Activated naive CD8-positive, alpha-beta T cell treated with anti-CD3 and anti-CD28 coated beads for 36 hours (primary cell): Measurements from ENCODE around the gene SYCP1. TPM values are rescaled to one million over a fixed set of nuclear protein-coding genes. Genes with fewer than 3 reads are reported as not detected.
"Not testable (repeated sequence)": the region's sequence is repeated elsewhere in the genome, so short reads cannot be mapped to it uniquely, and the experiment has no call there.

ENCODE experiments used
- DNase-seq: peaks from one replicate; pipeline ENCODE4 v3.0.0; 2021
- H3K27ac Mint-ChIP-seq: one replicate; pipeline ENCODE4 v1.8.0; 2022; ENCODE audit warnings: mild to moderate bottlenecking, moderate library complexity, mixed read lengths
- H3K27me3 Mint-ChIP-seq: one replicate; pipeline ENCODE4 v1.8.0; 2022; ENCODE audit warnings: mild to moderate bottlenecking, mixed read lengths
- H3K36me3 Mint-ChIP-seq: one replicate; pipeline ENCODE4 v1.8.0; 2021; ENCODE audit warnings: mild to moderate bottlenecking, mixed read lengths
- H3K4me1 Mint-ChIP-seq: one replicate; pipeline ENCODE4 v1.8.0; 2021; ENCODE audit warnings: mixed read lengths
- H3K4me3 Mint-ChIP-seq: one replicate; pipeline ENCODE4 v1.8.0; 2022; ENCODE audit warnings: mild to moderate bottlenecking, moderate library complexity, mixed read lengths
- H3K9me3 Mint-ChIP-seq: one replicate; pipeline ENCODE4 v1.8.0; 2022; ENCODE audit warnings: mixed read lengths
- total RNA-seq, 2 experiments: library from RNA; stranded (reverse); gene quantifications; one replicate each; pipeline ENCODE4 v1.2.3, GENCODE V29; 2021

The SYCP1 gene
- not detected for total RNA-seq

- Mint-ChIP-seq H3K27ac (no peak within 1 kb of the TSS), H3K9me3 (peaks cover 3% of the 10 kb centered on the region), H3K4me3 (peak within 1 kb of the TSS; percentile 48), H3K4me1 (peaks cover 9% of the 10 kb centered on the region), H3K36me3 (no peaks in the 10 kb centered on the region), H3K27me3 (peaks cover 58% of the 10 kb centered on the region)
- DNase-seq, result no peak
Observed at GRCh38 chr1:114854693-114855320, at the start of gene SYCP1. Gene SYCP1, plus strand, starts transcription at chr1:114854863. Its CDS starts 602 bp downstream, at chr1:114855465.

- Mint-ChIP-seq H3K27me3 (peaks cover 11% of the 10 kb centered on the region), H3K4me3 (no peak overlapping the region), H3K27ac (no peak overlapping the region), H3K36me3 (no peaks in the 10 kb centered on the region), H3K9me3 (peaks cover 20% of the 10 kb centered on the region), H3K4me1 (no peaks in the 10 kb centered on the region)
- no peak for DNase-seq
Observed at GRCh38 chr1:114819869-114820268, 34.8 kb upstream of the SYCP1 start.

GRCh38 chr1:114820392-114820791 is 34.3 kb upstream of the SYCP1 start:
- no peak for DNase-seq
- no peaks in the 10 kb centered on the region for H3K4me1 Mint-ChIP-seq
- no peak overlapping the region for H3K4me3 Mint-ChIP-seq
- no peaks in the 10 kb centered on the region for H3K36me3 Mint-ChIP-seq
- peaks cover 23% of the 10 kb centered on the region for H3K9me3 Mint-ChIP-seq
- H3K27ac Mint-ChIP-seq, result no peak overlapping the region
- peaks cover 11% of the 10 kb centered on the region for H3K27me3 Mint-ChIP-seq

GRCh38 chr1:114821978-114822377 is 32.7 kb upstream of the SYCP1 start:
- H3K4me1 Mint-ChIP-seq, result no peaks in the 10 kb centered on the region
- DNase-seq, result no peak
- H3K27me3 Mint-ChIP-seq, result peaks cover 14% of the 10 kb centered on the region
- peaks cover 24% of the 10 kb centered on the region for H3K9me3 Mint-ChIP-seq
- no peak overlapping the region for H3K27ac Mint-ChIP-seq
- H3K4me3 Mint-ChIP-seq, result no peak overlapping the region
- no peaks in the 10 kb centered on the region for H3K36me3 Mint-ChIP-seq

- H3K27me3 Mint-ChIP-seq, result peaks cover 6% of the 10 kb centered on the region
- no peaks in the 10 kb centered on the region for H3K36me3 Mint-ChIP-seq
Observed at GRCh38 chr1:114828251-114828650, 26.4 kb upstream of the SYCP1 start.

GRCh38 chr1:114830075-114830474 is 24.6 kb upstream of the SYCP1 start:
- H3K27me3 Mint-ChIP-seq, H3K36me3 Mint-ChIP-seq, H3K27ac Mint-ChIP-seq, H3K4me3 Mint-ChIP-seq, DNase-seq, H3K9me3 Mint-ChIP-seq, H3K4me1 Mint-ChIP-seq: not testable (repeated sequence)

More at GRCh38 chr1:114828251-114828650, 26.4 kb upstream of the SYCP1 start:
- DNase-seq, result no peak
- Mint-ChIP-seq H3K4me3 (no peak overlapping the region), H3K27ac (no peak overlapping the region), H3K9me3 (peaks cover 14% of the 10 kb centered on the region), H3K4me1 (no peaks in the 10 kb centered on the region)

GRCh38 chr1:114831276-114831994 is 23.2 kb upstream of the SYCP1 start:
- H3K36me3 Mint-ChIP-seq, result no peaks in the 10 kb centered on the region
- H3K27ac Mint-ChIP-seq, result no peak overlapping the region
- H3K4me3 Mint-ChIP-seq, result no peak overlapping the region
- peaks cover 3% of the 10 kb centered on the region for H3K27me3 Mint-ChIP-seq
- DNase-seq, result no peak
- no peaks in the 10 kb centered on the region for H3K9me3 Mint-ChIP-seq
- H3K4me1 Mint-ChIP-seq, result no peaks in the 10 kb centered on the region

GRCh38 chr1:114832057-114832456 is 22.6 kb upstream of the SYCP1 start:
- DNase-seq, result no peak
- Mint-ChIP-seq H3K36me3 (no peaks in the 10 kb centered on the region), H3K27ac (no peak overlapping the region), H3K4me3 (no peak overlapping the region), H3K4me1 (no peaks in the 10 kb centered on the region), H3K9me3 (no peaks in the 10 kb centered on the region), H3K27me3 (peaks cover 3% of the 10 kb centered on the region)

- H3K36me3 Mint-ChIP-seq, result no peaks in the 10 kb centered on the region
- H3K27ac Mint-ChIP-seq, result no peak overlapping the region
- H3K4me3 Mint-ChIP-seq, result no peak overlapping the region
- no peaks in the 10 kb centered on the region for H3K4me1 Mint-ChIP-seq
- DNase-seq, result no peak
- no peaks in the 10 kb centered on the region for H3K9me3 Mint-ChIP-seq
- H3K27me3 Mint-ChIP-seq, result no peaks in the 10 kb centered on the region
Observed at GRCh38 chr1:114833421-114833820, 21.2 kb upstream of the SYCP1 start.

- H3K4me3 Mint-ChIP-seq, result no peak overlapping the region
- no peak overlapping the region for H3K27ac Mint-ChIP-seq
- H3K9me3 Mint-ChIP-seq, result no peaks in the 10 kb centered on the region
- DNase-seq, result no peak
- H3K4me1 Mint-ChIP-seq, result no peaks in the 10 kb centered on the region
- H3K27me3 Mint-ChIP-seq, result peaks cover 31% of the 10 kb centered on the region
- H3K36me3 Mint-ChIP-seq, result no peaks in the 10 kb centered on the region
Observed at GRCh38 chr1:114844270-114844669, 10.4 kb upstream of the SYCP1 start.

GRCh38 chr1:114853584-114853983 is 1.1 kb upstream of the SYCP1 start:
- no peak overlapping the region for H3K4me3 Mint-ChIP-seq
- peaks cover 55% of the 10 kb centered on the region for H3K27me3 Mint-ChIP-seq
- H3K27ac Mint-ChIP-seq, result no peak overlapping the region
- H3K36me3 Mint-ChIP-seq, result no peaks in the 10 kb centered on the region
- H3K9me3 Mint-ChIP-seq, result peaks cover 3% of the 10 kb centered on the region
- peaks cover 9% of the 10 kb centered on the region for H3K4me1 Mint-ChIP-seq
- DNase-seq, result no peak

GRCh38 chr1:114861384-114861783 is 6.7 kb downstream of the SYCP1 start:
- DNase-seq, result no peak
- H3K27me3 Mint-ChIP-seq, result peaks cover 33% of the 10 kb centered on the region
- no peak overlapping the region for H3K27ac Mint-ChIP-seq
- H3K4me3 Mint-ChIP-seq, result no peak overlapping the region
- H3K36me3 Mint-ChIP-seq, result no peaks in the 10 kb centered on the region
- H3K9me3 Mint-ChIP-seq, result no peaks in the 10 kb centered on the region
- no peaks in the 10 kb centered on the region for H3K4me1 Mint-ChIP-seq

GRCh38 chr1:114892194-114892918 is 37.7 kb downstream of the SYCP1 start:
- no peaks in the 10 kb centered on the region for H3K36me3 Mint-ChIP-seq
- H3K9me3 Mint-ChIP-seq, result no peaks in the 10 kb centered on the region
- H3K4me3 Mint-ChIP-seq, result no peak overlapping the region
- H3K27me3 Mint-ChIP-seq, result peaks cover 34% of the 10 kb centered on the region
- no peak for DNase-seq
- H3K27ac Mint-ChIP-seq, result no peak overlapping the region
- no peaks in the 10 kb centered on the region for H3K4me1 Mint-ChIP-seq

- no peaks in the 10 kb centered on the region for H3K4me1 Mint-ChIP-seq
- H3K27me3 Mint-ChIP-seq, result peaks cover 35% of the 10 kb centered on the region
- no peak for DNase-seq
- no peaks in the 10 kb centered on the region for H3K9me3 Mint-ChIP-seq
- H3K27ac Mint-ChIP-seq, result no peak overlapping the region
- no peaks in the 10 kb centered on the region for H3K36me3 Mint-ChIP-seq
- no peak overlapping the region for H3K4me3 Mint-ChIP-seq
Observed at GRCh38 chr1:114896795-114897194, 42.1 kb downstream of the SYCP1 start.

GRCh38 chr1:114901814-114902213 is 47.2 kb downstream of the SYCP1 start:
- peaks cover 11% of the 10 kb centered on the region for H3K27me3 Mint-ChIP-seq
- peaks cover 4% of the 10 kb centered on the region for H3K9me3 Mint-ChIP-seq
- H3K27ac Mint-ChIP-seq, result no peak overlapping the region

More at GRCh38 chr1:114901814-114902213, 47.2 kb downstream of the SYCP1 start:
- Mint-ChIP-seq H3K36me3 (no peaks in the 10 kb centered on the region), H3K4me3 (no peak overlapping the region), H3K4me1 (no peaks in the 10 kb centered on the region)
- DNase-seq, result no peak
